COLO668 (cell line): ENCODE data around the gene POLE.
A peak's percentile ranks its signal among the peaks of the same experiment; 100 is the strongest.
"Not testable (repeated sequence)": the region's sequence is repeated elsewhere in the genome, so short reads cannot be mapped to it uniquely, and the experiment has no call there.

ENCODE experiments used
- DNase-seq: peaks from one replicate; lab custom pipeline; 2025; ENCODE audit not compliant: unreplicated experiment; lab: John Stamatoyannopoulos, UW

The POLE gene

GRCh38 chr12:132601171-132601883 is 85.8 kb downstream of the POLE start:
- no peak for DNase-seq

DNA sequence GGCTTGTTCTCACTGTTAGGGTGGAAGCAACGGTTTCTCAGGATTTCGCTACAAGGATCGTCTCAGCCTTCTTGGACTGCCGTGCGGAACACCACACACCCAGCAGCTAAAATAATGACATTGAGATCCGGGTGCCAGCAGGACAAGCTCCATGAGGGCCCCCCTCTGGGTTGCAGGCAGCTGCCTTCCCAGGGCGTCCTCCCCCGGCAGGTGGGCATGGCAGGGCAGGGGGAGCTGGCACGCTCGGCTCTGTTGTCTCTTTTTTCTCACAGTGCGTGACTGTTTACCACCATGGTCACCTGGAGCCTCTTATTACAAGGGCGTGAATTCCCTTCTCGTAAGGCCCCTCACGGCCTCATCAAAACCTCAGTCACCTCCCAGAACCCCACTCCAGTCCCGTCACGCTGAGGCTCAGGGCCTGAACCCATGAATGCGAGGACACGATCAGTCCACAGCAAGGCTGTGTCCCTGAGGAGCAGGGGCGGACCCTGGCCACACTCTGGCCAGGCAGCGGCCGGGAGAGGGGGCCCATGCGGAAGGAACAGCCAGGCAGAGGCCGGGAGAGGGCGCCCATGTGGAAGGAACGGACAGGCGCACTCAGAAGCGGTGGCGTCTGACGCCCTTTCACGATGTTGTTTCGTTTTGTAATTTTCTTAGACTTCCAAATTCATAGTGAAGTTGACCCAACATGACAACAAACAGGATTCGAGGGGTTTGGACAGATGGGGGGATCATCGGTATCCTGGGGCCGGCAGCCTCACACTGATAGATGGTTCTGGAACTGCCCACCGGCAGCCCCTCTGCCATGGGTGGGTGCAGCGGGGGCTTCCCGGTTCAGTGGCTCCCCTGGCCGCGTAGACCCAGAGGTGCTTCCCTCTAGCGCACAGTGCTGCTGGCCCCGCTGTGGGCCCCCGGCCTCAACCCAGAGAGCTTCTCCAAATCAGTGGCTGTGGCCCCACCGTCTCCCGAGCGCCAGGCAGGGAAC is 86.8 kb downstream of the POLE start:
- DNase-seq, result peak; percentile 66

DNA sequence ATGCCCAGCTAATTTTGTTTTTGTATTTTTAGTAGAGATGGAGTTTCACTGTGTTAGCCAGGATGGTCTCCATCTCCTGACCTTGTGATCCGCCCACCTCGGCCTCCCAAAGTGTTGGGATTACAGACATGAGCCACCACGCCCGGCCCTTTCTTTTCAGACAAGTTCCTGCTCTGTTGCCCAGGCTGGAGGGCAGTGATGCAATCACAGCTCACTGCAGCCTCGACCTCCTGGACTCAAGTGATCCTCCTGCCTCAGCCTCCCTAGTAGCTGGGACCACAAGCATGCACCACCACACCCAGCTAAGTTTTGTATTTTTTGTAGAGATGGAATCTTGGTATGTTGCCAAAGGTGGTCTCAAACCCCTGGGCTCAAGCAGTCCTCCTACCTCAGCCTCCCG is 87.6 kb downstream of the POLE start:
- DNase-seq, result not testable (repeated sequence)

DNA sequence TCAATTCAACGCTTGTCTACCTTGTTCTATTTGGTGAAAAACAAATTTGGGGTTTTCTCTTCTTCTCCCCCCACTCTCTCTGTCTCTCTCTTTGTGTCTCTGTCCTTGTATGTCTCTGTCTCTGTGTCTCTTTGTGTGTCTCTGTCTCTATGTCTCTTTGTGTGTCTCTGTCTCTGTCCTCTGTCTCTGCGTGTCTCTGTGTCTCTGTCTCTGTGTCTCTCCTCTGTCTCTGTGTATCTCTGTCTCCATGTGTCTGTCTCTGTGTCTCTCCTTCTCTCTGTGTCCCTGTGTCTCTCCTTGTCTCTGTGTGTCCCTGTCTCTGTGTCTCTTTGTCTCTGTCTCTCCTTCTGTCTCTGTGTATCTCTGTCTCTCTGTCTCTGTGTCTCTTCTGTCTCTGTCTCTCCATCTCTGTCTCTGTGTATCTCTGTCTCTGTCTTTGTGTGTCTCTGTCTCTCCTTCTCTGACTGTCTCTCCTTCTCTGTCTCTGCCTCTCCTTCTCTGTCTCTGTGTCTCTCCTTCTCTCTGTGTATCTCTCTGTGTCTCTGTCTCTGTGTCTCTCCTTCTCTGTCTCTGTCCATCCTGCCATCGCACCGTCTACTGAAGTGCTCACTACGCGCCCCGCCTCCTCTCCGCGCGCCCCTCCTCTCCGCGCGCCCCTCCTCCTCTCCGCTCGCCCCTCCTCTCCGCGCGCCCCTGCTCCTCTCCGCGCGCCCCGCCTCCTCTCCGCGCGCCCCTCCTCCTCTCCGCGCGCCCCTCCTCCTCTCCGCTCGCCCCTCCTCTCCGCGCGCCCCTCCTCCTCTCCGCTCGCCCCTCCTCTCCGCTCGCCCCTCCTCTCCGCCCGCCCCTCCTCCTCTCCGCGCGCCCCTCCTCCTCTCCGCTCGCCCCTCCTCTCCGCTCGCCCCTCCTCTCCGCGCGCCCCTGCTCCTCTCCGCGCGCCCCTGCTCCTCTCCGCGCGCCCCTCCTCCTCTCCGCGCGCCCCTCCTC is 89.5 kb downstream of the POLE start:
- DNase-seq, result no peak

DNA sequence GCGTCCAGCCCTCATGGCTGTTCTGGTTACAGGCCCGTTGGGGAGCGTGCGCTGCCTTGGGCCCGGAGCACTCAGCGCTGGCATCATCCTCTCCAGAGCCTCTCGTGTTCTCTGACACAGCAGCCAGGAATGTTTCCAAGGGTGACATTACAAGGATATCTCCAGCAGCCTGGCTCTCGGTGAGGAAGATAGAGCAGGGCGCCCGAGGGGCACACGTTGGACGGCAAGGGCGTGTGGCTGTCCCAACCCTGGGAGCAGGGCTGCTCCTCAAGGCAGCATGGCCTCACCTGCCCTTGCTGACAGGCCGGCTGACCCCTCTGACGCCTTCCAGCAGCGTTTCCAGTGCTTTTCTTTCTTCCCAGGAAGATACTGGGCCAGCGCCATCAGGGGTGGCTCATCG is 91.1 kb downstream of the POLE start:
- DNase-seq, result no peak

- DNase-seq, result no peak
Measured at GRCh38 chr12:132595183-132595582, 92.0 kb downstream of the POLE start.

- DNase-seq, result peak; percentile 93
Measured at GRCh38 chr12:132593938-132594358, 93.2 kb downstream of the POLE start.

GRCh38 chr12:132593521-132593920 is 93.6 kb downstream of the POLE start:
- DNase-seq, result peak; percentile 55

GRCh38 chr12:132593071-132593470 is 94.1 kb downstream of the POLE start:
- no peak for DNase-seq

GRCh38 chr12:132592282-132592970 is 94.7 kb downstream of the POLE start:
- DNase-seq, result no peak

DNA sequence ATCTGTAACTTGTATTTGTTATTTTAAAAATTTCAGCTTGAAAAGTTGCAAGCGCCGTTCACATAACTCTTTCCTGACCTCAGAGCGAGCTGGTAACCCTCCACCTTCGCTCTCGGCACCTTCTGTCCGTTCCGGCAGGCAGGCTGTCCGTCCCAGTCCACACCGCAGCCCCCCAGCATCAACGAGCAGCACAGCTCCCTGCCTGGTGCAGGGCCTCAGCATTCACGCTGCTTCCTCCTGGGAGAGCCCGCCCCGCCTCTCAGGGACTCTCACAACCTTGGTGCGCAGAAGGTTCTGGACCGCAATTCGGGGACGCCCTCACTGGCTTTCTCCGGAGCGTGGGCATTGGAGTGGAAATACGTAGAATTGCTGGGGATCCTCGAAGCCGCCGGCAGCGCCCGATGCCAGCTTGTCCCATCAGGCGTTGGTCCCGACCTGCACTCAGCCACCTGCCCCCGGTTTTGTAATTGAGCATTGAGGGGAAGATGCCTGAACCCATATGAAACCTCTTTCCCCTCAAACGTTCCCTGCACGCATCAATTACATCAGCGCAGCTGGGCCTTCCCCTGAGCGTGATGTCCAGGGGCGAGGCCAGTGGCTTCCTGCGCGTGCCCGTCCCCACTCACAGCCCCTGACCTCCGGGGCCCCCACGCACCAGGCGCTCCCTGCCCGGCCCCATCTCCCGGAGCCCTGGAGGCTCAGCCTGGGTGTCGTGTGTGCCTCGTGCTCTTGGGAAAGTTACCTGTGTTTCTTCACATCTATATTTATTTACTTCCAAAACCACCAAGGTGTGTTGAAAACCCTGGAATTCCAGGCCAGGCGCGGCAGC is 95.8 kb downstream of the POLE start:
- DNase-seq, result no peak

DNA sequence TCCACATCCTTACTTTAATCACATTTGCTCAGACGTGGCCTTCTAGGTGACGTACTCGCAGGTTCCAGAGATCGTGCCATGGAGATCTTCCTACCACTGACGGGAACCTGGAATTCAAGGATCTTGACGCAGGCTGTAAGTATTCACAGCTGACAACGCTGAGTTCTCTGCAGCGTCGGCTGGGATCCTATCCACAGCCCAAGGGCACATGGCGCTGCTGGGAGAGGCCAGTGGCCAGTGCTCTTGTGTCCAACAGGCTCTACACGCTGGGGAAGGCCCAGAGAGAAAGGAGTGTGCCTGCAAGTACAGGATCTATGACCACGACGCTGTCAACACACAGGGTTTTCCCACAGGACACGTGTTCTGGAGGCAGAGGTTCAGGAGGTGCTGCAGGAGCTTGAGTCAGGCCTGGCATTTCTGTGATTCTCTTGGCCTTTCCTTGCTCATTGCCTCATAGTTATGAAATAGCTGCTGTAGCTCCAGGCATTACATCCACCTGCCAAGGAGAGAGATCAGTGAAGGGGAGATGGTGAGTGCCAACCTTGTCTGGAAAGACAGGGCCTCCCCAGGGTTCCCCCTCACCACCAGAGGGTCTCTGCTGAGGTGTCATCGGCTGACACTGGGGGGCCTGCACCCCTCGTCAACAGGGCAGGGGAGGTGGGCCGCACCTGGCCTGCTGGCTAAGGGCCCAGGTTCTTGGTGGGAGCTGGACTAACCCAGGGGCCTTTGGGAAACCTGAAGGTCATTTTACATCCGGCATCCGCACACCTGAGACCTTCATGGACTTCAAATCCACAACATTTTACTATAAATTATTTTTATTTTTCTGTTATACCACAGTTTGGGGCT is 98.1 kb downstream of the POLE start:
- DNase-seq, result no peak

GRCh38 chr12:132588319-132588718 is 98.8 kb downstream of the POLE start:
- DNase-seq, result no peak

GRCh38 chr12:132587781-132588180 is 99.4 kb downstream of the POLE start:
- DNase-seq, result no peak

- DNase-seq, result no peak
Measured at GRCh38 chr12:132586929-132587328, 100.2 kb downstream of the POLE start.

DNA sequence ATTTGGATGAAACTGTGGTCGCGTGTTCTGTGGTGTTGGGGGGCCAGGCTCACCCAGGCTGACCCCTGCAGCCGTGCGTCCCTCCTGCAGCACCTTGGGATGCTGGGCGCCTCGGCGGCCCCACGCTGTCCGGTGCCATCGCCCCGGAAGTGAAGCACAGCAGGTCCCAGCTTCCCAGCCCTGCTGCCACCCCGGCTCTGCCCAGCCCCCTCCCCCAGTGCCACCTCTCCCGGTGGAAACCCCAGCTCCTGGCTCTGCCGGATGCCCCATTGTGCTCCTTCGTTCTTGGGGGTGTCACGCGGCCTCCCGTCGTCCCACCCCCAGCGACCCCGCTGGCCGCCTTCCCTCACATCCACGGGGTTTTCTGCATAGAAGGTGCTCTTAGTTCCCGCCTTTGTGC is 102.0 kb downstream of the POLE start:
- DNase-seq, result no peak

DNA sequence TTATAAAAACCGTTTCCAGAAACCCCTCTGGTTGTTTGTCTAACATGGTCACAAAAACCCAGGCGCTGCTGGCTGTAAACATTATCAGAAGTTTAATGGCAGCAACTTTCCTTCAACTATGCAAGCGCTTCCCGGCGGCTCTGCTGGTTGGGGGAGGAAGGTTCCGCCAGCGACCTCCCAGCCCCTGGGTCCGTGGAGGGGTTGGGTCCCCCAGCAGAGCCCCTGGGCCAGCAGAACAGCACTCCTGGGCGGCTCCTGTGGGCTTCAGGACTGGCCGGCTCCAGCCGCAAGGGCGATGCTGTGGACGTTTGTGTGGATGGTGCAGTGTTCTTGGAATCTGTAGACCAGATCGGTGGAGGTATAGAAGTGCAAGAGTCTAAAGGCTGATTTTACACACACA is 102.7 kb downstream of the POLE start:
- DNase-seq, result no peak

DNA sequence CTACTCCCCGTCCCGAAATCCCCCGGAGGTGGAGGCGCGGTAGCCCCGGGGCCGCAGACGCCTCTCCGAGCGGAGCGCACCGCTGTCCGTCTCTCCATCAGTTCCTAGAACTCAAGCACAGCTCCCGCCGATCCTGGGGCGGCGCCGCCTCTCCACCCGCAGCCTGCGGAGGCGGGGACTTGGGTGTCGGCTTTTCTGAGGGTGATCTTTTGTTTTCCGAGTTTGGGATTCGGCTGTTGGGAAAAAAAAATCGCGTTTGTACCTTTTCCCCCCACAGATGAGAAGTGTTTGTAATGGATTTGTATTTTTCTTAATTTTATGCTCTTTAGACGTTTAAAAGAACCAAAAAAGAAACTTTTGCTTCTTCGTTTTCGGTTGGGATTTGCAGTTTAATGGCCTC is 103.4 kb downstream of the POLE start:
- no peak for DNase-seq

GRCh38 chr12:132583411-132583710 is 103.8 kb downstream of the POLE start:
- DNase-seq, result no peak
